NCI-H1694 treated with DMSO at 0.1 percent for 48 hours (cell line): ENCODE results near the gene RBMS1.

Experiments used
- DNase-seq: peaks from one replicate; lab custom pipeline; 2025; lab: John Stamatoyannopoulos, UW

Gene RBMS1

GRCh38 chr2:160251569-160251968 lies 242.0 kb downstream of the RBMS1 start:
- DNase-seq = no peak

GRCh38 chr2:160249876-160250275 lies 243.7 kb downstream of the RBMS1 start:
- DNase-seq = no peak

GRCh38 chr2:160247296-160248035 lies 246.1 kb downstream of the RBMS1 start:
- DNase-seq = no peak

- no peak for DNase-seq
Observed at GRCh38 chr2:160246356-160246755, 247.3 kb downstream of the RBMS1 start.

- no peak for DNase-seq
Observed at GRCh38 chr2:160245614-160246155, 247.9 kb downstream of the RBMS1 start.

- DNase-seq = no peak
Observed at GRCh38 chr2:160242893-160243564, 250.6 kb downstream of the RBMS1 start.

- DNase-seq = no peak
Observed at GRCh38 chr2:160241251-160242137, 252.1 kb downstream of the RBMS1 start.

- DNase-seq = no peak
Observed at GRCh38 chr2:160239436-160239835, 254.2 kb downstream of the RBMS1 start.

GRCh38 chr2:160238392-160238791 lies 255.2 kb downstream of the RBMS1 start:
- DNase-seq = no peak

- no peak for DNase-seq
Observed at GRCh38 chr2:160232905-160233475, 260.6 kb downstream of the RBMS1 start.

GRCh38 chr2:160229591-160229990 lies 264.0 kb downstream of the RBMS1 start:
- no peak for DNase-seq

- no peak for DNase-seq
Observed at GRCh38 chr2:160228141-160228917, 265.3 kb downstream of the RBMS1 start.

GRCh38 chr2:160227293-160227915 lies 266.2 kb downstream of the RBMS1 start:
- DNase-seq = no peak

GRCh38 chr2:160226367-160226766 lies 267.2 kb downstream of the RBMS1 start:
- DNase-seq = no peak

- DNase-seq = no peak
Observed at GRCh38 chr2:160225722-160226121, 267.9 kb downstream of the RBMS1 start.

- DNase-seq = no peak
Observed at GRCh38 chr2:160224507-160224906, 269.1 kb downstream of the RBMS1 start.

GRCh38 chr2:160224060-160224459 lies 269.5 kb downstream of the RBMS1 start:
- no peak for DNase-seq

GRCh38 chr2:160223560-160223959 lies 270.0 kb downstream of the RBMS1 start:
- no peak for DNase-seq

GRCh38 chr2:160222546-160223283 lies 270.9 kb downstream of the RBMS1 start:
- DNase-seq = no peak
